Endodermal cell (in vitro differentiated cells): ENCODE measurements around the gene CNPY4. TPM values are rescaled to one million over a fixed set of nuclear protein-coding genes. Genes with fewer than 3 reads are reported as not detected.

ENCODE experiments used
- DNase-seq: peaks from one replicate; pipeline ENCODE4 v3.0.0-alpha.2; 2017
- H3K27ac ChIP-seq: 2 replicates; pipeline ENCODE4 v1.5.1; 2013; ENCODE audit warnings: mild to moderate bottlenecking, low read depth, low read length, moderate library complexity
- H3K27me3 ChIP-seq: 2 replicates; pipeline ENCODE4 v1.6.1; 2013; ENCODE audit warnings: mild to moderate bottlenecking, low read length, moderate library complexity; ENCODE audit not compliant: insufficient read depth, control insufficient read depth, poor library complexity, severe bottlenecking
- H3K36me3 ChIP-seq: 2 replicates; pipeline ENCODE4 v1.7.0; 2013; ENCODE audit warnings: mild to moderate bottlenecking, low read length, moderate library complexity; ENCODE audit not compliant: control insufficient read depth, insufficient read depth
- H3K4me1 ChIP-seq: one replicate; pipeline ENCODE4 v1.7.0; 2013; ENCODE audit warnings: low read length; ENCODE audit not compliant: control insufficient read depth, insufficient read depth
- H3K4me3 ChIP-seq: 2 replicates; pipeline ENCODE4 v1.5.1; 2013; ENCODE audit warnings: mild to moderate bottlenecking, low read length, moderate library complexity
- H3K9ac ChIP-seq: 2 replicates; pipeline ENCODE4 v1.6.1; 2013; ENCODE audit warnings: mild to moderate bottlenecking, low read length, moderate library complexity; ENCODE audit not compliant: poor library complexity, severe bottlenecking; ENCODE audit errors: extremely low read depth
- H3K9me3 ChIP-seq: 2 replicates; pipeline ENCODE4 v1.6.1; 2013; ENCODE audit warnings: mild to moderate bottlenecking, low read length, moderate library complexity; ENCODE audit not compliant: control insufficient read depth
- H3K27ac Mint-ChIP-seq: 2 replicates; pipeline ENCODE4 v1.8.0; 2020; ENCODE audit warnings: mixed read lengths
- H3K27me3 Mint-ChIP-seq: 2 replicates; pipeline ENCODE4 v1.8.0; 2021; ENCODE audit warnings: mild to moderate bottlenecking, mixed read lengths; ENCODE audit not compliant: insufficient read depth
- H3K36me3 Mint-ChIP-seq: 2 replicates; pipeline ENCODE4 v1.8.0; 2020; ENCODE audit warnings: low read depth, mixed read lengths
- H3K4me1 Mint-ChIP-seq: 2 replicates; pipeline ENCODE4 v1.8.0; 2020; ENCODE audit warnings: mixed read lengths
- H3K4me3 Mint-ChIP-seq: 2 replicates; pipeline ENCODE4 v1.8.0; 2020; ENCODE audit warnings: mild to moderate bottlenecking, moderate library complexity, mixed read lengths
- H3K9me3 Mint-ChIP-seq: 2 replicates; pipeline ENCODE4 v1.8.0; 2020; ENCODE audit warnings: mild to moderate bottlenecking, mixed read lengths
- WGBS, 2 experiments: methylation state at CpG; one replicate each; pipeline versions ENCODE4 v1.1.5 to v1.1.7; 2013; ENCODE audit warnings: missing lambda C conversion rate in 2 of 2, mixed read lengths in 1 of 2; ENCODE audit not compliant: insufficient coverage in 1 of 2, insufficient read length in 1 of 2; 5-methylcytosine and 5-hydroxymethylcytosine counted together
- total RNA-seq, 2 donors: library from RNA; stranded (reverse); fragmentation: NEBNext Ultra II Directional in 1 of 2; extraction: Animal tissue kit (Norgen Biotek cat#: 25700) in 1 of 2; gene quantifications; 2 replicates in 1 of 2; 3 replicates in 1 of 2; pipeline ENCODE4 v1.2.1, GENCODE V29; 2021
- TF ChIP-seq, protein P1 (sequence below): fragments of 200-600 bp; sonication (generic); conservative IDR thresholded peaks from 2 replicates; pipeline ENCODE4 v1.5.0; 2021; ENCODE audit warnings: antibody characterized with exemption, mild to moderate bottlenecking

The CNPY4 gene
- total RNA-seq, 2 donors from 2014 or later, result 16.2 to 19.4 TPM

DNA sequence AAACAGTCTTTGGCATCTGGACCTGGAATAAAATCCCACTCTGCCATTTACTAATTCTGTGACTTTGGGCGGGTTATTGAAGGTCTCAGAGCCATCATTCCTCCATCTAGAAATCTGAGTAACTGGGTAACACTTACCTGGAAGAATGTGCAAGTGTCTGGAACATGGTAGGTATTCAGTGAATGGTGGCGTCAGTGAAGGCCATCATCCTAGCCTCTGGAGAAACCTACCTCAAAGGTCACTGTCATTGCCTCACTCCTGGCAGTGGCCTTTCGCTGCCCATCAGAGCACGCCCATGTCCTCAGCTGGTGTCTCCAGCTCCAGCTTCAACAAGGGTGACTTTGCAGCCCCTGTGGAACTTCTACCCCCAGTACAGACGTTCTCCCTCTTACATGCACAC, 44.4 kb downstream of the CNPY4 start:
- Histone ChIP-seq H3K27ac (no peak overlapping the region), H3K4me3 (no peak overlapping the region), H3K9me3 (no peaks in the 10 kb centered on the region), H3K36me3 (no peaks in the 10 kb centered on the region), H3K9ac (no peak overlapping the region), H3K27me3 (no peaks in the 10 kb centered on the region), H3K4me1 (peaks cover 9% of the 10 kb centered on the region)
- H3K9me3 Mint-ChIP-seq, result no peaks in the 10 kb centered on the region
- peaks cover 25% of the 10 kb centered on the region for H3K4me1 Mint-ChIP-seq
- TF ChIP-seq, protein P1, sequence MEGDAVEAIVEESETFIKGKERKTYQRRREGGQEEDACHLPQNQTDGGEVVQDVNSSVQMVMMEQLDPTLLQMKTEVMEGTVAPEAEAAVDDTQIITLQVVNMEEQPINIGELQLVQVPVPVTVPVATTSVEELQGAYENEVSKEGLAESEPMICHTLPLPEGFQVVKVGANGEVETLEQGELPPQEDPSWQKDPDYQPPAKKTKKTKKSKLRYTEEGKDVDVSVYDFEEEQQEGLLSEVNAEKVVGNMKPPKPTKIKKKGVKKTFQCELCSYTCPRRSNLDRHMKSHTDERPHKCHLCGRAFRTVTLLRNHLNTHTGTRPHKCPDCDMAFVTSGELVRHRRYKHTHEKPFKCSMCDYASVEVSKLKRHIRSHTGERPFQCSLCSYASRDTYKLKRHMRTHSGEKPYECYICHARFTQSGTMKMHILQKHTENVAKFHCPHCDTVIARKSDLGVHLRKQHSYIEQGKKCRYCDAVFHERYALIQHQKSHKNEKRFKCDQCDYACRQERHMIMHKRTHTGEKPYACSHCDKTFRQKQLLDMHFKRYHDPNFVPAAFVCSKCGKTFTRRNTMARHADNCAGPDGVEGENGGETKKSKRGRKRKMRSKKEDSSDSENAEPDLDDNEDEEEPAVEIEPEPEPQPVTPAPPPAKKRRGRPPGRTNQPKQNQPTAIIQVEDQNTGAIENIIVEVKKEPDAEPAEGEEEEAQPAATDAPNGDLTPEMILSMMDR, result no peak
- H3K4me3 Mint-ChIP-seq, result no peak overlapping the region
- DNase-seq, result no peak
- no peak overlapping the region for H3K27ac Mint-ChIP-seq
- H3K27me3 Mint-ChIP-seq, result peaks cover 28% of the 10 kb centered on the region
- WGBS, 2 experiments, result 87 to 90% methylated on average over 4 to 5 of the region's 5 CpGs
- H3K36me3 Mint-ChIP-seq, result no peaks in the 10 kb centered on the region

DNA sequence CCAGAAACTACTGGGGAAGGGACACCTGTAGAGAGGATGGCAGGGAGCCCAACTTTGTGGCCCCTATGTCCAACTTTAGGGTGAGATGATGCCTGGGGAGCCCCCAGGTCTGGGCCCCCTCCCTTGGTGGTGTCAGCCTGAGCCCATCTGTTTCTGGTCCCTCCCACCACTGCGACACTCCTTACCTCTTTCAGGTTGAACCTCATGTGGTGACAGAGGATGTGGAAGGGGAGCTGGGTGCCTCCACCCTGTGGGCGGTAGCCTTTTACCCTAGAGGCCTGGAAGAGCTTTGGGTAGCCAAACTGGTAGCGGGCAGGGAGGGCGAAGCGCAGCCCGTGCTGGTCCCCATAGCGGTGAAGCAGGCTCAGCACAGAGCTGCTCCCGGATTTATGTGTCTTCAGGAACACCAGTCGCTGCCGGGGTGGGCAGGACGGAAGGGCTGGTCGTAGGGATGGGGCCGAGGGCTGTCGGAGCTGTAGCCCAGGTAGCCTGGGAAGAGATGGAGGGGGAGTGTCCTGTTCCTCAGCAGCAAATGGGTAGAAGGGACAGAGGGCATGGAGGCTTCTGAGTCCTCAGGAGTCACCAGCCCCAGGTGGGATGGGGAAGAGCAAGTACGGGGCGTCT, 47.0 kb downstream of the CNPY4 start:
- Mint-ChIP-seq H3K36me3 (no peaks in the 10 kb centered on the region), H3K4me3 (peak overlapping the region; percentile 8), H3K4me1 (peaks cover 36% of the 10 kb centered on the region), H3K27ac (no peak overlapping the region), H3K27me3 (peaks cover 37% of the 10 kb centered on the region), H3K9me3 (no peaks in the 10 kb centered on the region)
- Histone ChIP-seq H3K4me3 (no peak overlapping the region), H3K4me1 (peaks cover 9% of the 10 kb centered on the region), H3K9ac (no peak overlapping the region), H3K9me3 (no peaks in the 10 kb centered on the region), H3K36me3 (no peaks in the 10 kb centered on the region), H3K27me3 (no peaks in the 10 kb centered on the region), H3K27ac (no peak overlapping the region)
- 89 to 94% methylated on average over 7 to 16 of the region's 16 CpGs for WGBS, 2 experiments
- TF ChIP-seq, protein P1, result no peak
- DNase-seq, result peak; percentile 49

DNA sequence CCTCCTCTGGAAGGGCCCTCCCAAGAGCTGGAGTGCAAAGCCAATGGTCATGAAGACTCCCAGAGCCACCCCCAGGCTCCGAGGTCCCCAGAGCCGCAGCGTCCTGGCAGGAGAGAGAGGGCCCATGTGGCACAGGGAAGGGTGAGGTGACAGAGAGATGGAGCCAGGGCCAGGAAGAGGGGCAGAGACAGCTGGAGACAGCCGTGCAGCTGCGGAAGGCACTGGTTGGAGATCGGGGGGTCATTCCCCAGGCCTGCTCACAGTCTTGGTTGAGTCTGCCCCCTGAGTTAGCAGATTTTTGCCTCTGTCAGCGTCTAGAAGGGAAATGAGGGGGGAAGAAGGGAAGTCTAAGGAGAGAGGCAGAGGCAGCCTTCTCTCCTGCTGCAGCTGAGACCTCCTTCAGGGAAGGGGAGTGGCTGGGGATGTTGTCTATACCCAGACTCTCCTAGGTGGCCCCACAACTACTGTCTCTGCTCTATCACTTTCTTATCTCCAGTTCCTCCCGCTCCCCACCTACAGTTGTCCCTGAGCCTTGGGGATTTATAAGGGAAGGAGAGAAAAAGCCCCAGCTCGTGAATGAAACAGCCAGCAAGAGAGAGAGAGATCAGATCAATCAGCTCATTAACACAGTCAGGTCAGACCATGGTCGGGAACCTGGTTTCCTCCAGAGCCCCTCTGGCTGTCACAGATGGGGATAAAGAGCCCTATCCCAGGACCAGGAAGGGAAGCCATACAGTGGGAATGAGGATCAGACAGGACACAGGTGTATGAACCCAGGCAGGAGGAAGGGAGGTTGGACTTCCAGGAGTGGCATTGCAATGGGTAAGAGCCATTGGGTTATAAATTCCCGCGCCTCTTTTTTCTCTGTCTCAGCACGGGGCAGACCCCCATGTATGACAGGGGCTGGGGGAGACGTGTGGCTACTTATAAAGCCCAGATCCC, 47.8 kb downstream of the CNPY4 start:
- Histone ChIP-seq H3K27me3 (no peaks in the 10 kb centered on the region), H3K9me3 (no peaks in the 10 kb centered on the region), H3K4me3 (peak overlapping the region; percentile 73), H3K4me1 (peaks cover 9% of the 10 kb centered on the region), H3K9ac (no peak overlapping the region), H3K27ac (no peak overlapping the region), H3K36me3 (no peaks in the 10 kb centered on the region)
- peaks cover 40% of the 10 kb centered on the region for H3K27me3 Mint-ChIP-seq
- H3K4me3 Mint-ChIP-seq, result peak overlapping the region; percentile 57
- no peak overlapping the region for H3K27ac Mint-ChIP-seq
- H3K36me3 Mint-ChIP-seq, result no peaks in the 10 kb centered on the region
- TF ChIP-seq, protein P1, result no peak
- peak; percentile 61 for DNase-seq
- H3K9me3 Mint-ChIP-seq, result no peaks in the 10 kb centered on the region
- H3K4me1 Mint-ChIP-seq, result peaks cover 39% of the 10 kb centered on the region
- 55 to 71% methylated on average over 7 to 12 of the region's 14 CpGs for WGBS, 2 experiments
